Epidermal melanocyte (primary cell): ENCODE results near the gene DCHS1.

Experiments used
- DNase-seq: peaks from one replicate; pipeline ENCODE4 v3.0.0; 2011; ENCODE audit warnings: low spot score; ENCODE audit not compliant: insufficient read length

The DCHS1 gene

GRCh38 chr11:6594142-6594768 is 61.4 kb downstream of the DCHS1 start:
- DNase-seq = no peak

- no peak for DNase-seq
Observed at GRCh38 chr11:6588018-6588417, 67.6 kb downstream of the DCHS1 start.

GRCh38 chr11:6587360-6587953 is 68.2 kb downstream of the DCHS1 start:
- DNase-seq = no peak

GRCh38 chr11:6586434-6587359 is 68.9 kb downstream of the DCHS1 start:
- DNase-seq = no peak

- no peak for DNase-seq
Observed at GRCh38 chr11:6584528-6584927, 71.1 kb downstream of the DCHS1 start.

GRCh38 chr11:6583584-6583983 is 72.0 kb downstream of the DCHS1 start:
- DNase-seq = no peak

- no peak for DNase-seq
Observed at GRCh38 chr11:6579681-6580080, 75.9 kb downstream of the DCHS1 start.

- DNase-seq = no peak
Observed at GRCh38 chr11:6578134-6578533, 77.5 kb downstream of the DCHS1 start.

- DNase-seq = peak; percentile 56
Observed at GRCh38 chr11:6576471-6577373, 78.9 kb downstream of the DCHS1 start.

- DNase-seq = no peak
Observed at GRCh38 chr11:6574816-6575715, 80.5 kb downstream of the DCHS1 start.

- peak; percentile 70 for DNase-seq
Observed at GRCh38 chr11:6572215-6572614, 83.4 kb downstream of the DCHS1 start.

- no peak for DNase-seq
Observed at GRCh38 chr11:6571434-6572008, 84.1 kb downstream of the DCHS1 start.
